Thoracic aorta (tissue), 2 donors: ENCODE data around the gene VPS13C. TPM values are rescaled to one million over a fixed set of nuclear protein-coding genes. Genes with fewer than 3 reads are reported as not detected.

Source experiments
- ATAC-seq: fragments of 150-250 bp; one replicate; pipeline ENCODE4 v1.8.0; 2017; ENCODE audit warnings: low read depth; ENCODE audit not compliant: insufficient number of reproducible peaks, low FRiP score
- DNase-seq: peaks from one replicate; pipeline ENCODE4 v3.0.0-alpha.2; 2020; ENCODE audit warnings: low spot score
- H3K27ac ChIP-seq, 2 donors: fragments of 200-600 bp; sonication (generic); 1 replicate in 1 of 2; 2 replicates in 1 of 2; pipeline ENCODE4 v1.5.1; 2016; ENCODE audit warnings: mild to moderate bottlenecking in 2 of 2, moderate library complexity in 2 of 2
- H3K27me3 ChIP-seq: fragments of 200-600 bp; sonication (generic); replicated peaks from 2 replicates; pipeline ENCODE4 v1.6.0; 2016; ENCODE audit warnings: mild to moderate bottlenecking; ENCODE audit not compliant: insufficient read depth
- H3K36me3 ChIP-seq: fragments of 200-600 bp; sonication (generic); one replicate; pipeline ENCODE4 v1.5.1; 2016
- H3K4me1 ChIP-seq, 2 donors: fragments of 200-600 bp; sonication (generic); 1 replicate in 1 of 2; 2 replicates in 1 of 2; pipeline versions ENCODE4 v1.5.1 to v1.6.0; 2016; ENCODE audit warnings: low read depth in 2 of 2, mild to moderate bottlenecking in 1 of 2; ENCODE audit not compliant: control insufficient read depth in 1 of 2
- H3K4me3 ChIP-seq: fragments of 200-600 bp; sonication (generic); 2 replicates; pipeline ENCODE4 v1.5.1; 2016; ENCODE audit warnings: mild to moderate bottlenecking
- H3K9me3 ChIP-seq: fragments of 200-600 bp; sonication (generic); 2 replicates; pipeline ENCODE4 v1.5.1; 2016
- CTCF ChIP-seq: fragments of 200-600 bp; sonication (generic); IDR thresholded peaks from one replicate; pipeline ENCODE4 v1.5.1; 2019; ENCODE audit warnings: antibody characterized with exemption
- total RNA-seq, 2 donors: library from RNA; depleted of rRNA; stranded (reverse); fragments of >200 nt; gene quantifications; one replicate each; pipeline versions ENCODE4 v1.1.0 to v1.2.3, GENCODE V29; 2016

Gene VPS13C
- total RNA-seq, 2 donors from 2014 or later: 93.3 to 99.0 TPM

GRCh38 chr15:61841466-61841865, 218.8 kb downstream of the VPS13C start:
- no peaks in the 10 kb centered on the region for H3K36me3 ChIP-seq
- no peak overlapping the region for H3K27ac ChIP-seq
- H3K4me3 ChIP-seq: no peak overlapping the region
- TF ChIP-seq CTCF: no peak
- ATAC-seq (no peak), DNase-seq (no peak)
- no peaks in the 10 kb centered on the region for H3K4me1 ChIP-seq
- H3K27me3 ChIP-seq: no peaks in the 10 kb centered on the region
- no peaks in the 10 kb centered on the region for H3K9me3 ChIP-seq

- H3K27me3 ChIP-seq: no peaks in the 10 kb centered on the region
- peaks cover 0 to 10% of the 10 kb centered on the region in 2 donors for H3K4me1 ChIP-seq
- H3K9me3 ChIP-seq: no peaks in the 10 kb centered on the region
- no peak for ATAC-seq
- no peak for DNase-seq
- H3K27ac ChIP-seq: no peak overlapping the region
- no peak overlapping the region for H3K4me3 ChIP-seq
- H3K36me3 ChIP-seq: no peaks in the 10 kb centered on the region
- TF ChIP-seq CTCF: no peak
Observed at GRCh38 chr15:61840090-61840489, 220.2 kb downstream of the VPS13C start.

- no peak for TF ChIP-seq CTCF
- no peak overlapping the region for H3K4me3 ChIP-seq
- DNase-seq (no peak), ATAC-seq (no peak)
- H3K36me3 ChIP-seq: no peaks in the 10 kb centered on the region
- H3K27me3 ChIP-seq: no peaks in the 10 kb centered on the region
- no peaks in the 10 kb centered on the region for H3K9me3 ChIP-seq
- peaks cover 0 to 13% of the 10 kb centered on the region in 2 donors for H3K4me1 ChIP-seq
- H3K27ac ChIP-seq: no peak overlapping the region
Observed at GRCh38 chr15:61839546-61839945, 220.7 kb downstream of the VPS13C start.

- Histone ChIP-seq H3K27ac (peak overlapping the region in 1 of 2 donors; percentile 8), H3K36me3 (no peaks in the 10 kb centered on the region), H3K27me3 (no peaks in the 10 kb centered on the region), H3K4me3 (peak overlapping the region; percentile 57), H3K4me1 (peaks cover 0 to 13% of the 10 kb centered on the region in 2 donors), H3K9me3 (no peaks in the 10 kb centered on the region)
- ATAC-seq (no peak), DNase-seq (no peak)
- peak; percentile 95 for TF ChIP-seq CTCF
Observed at GRCh38 chr15:61835496-61836106, 224.6 kb downstream of the VPS13C start.

GRCh38 chr15:61835029-61835428, 225.2 kb downstream of the VPS13C start:
- Histone ChIP-seq H3K4me1 (peaks cover 0 to 13% of the 10 kb centered on the region in 2 donors), H3K27me3 (no peaks in the 10 kb centered on the region), H3K27ac (no peak overlapping the region), H3K9me3 (no peaks in the 10 kb centered on the region), H3K4me3 (peak overlapping the region; percentile 57), H3K36me3 (no peaks in the 10 kb centered on the region)
- no peak for ATAC-seq
- no peak for DNase-seq
- no peak for TF ChIP-seq CTCF
